K562 (cell line): ENCODE data around the gene HSPB7. TPM values are rescaled to one million over a fixed set of nuclear protein-coding genes. Genes with fewer than 3 reads are reported as not detected.

Experiments
- ATAC-seq: fragments of 200-7000 bp; cut with Tn5 transposase; 3 replicates; pipeline ENCODE4 v1.9.1; 2020; ENCODE audit warnings: moderate library complexity
- BruUV-seq: library from RNA; stranded (reverse); fragments of 400-500 nt; replicated peaks from 2 replicates; lab custom pipeline; 2021; lab: Mats Ljungman, UMichigan
- CTCF ChIA-PET: fragments of 300-600 bp; formaldehyde crosslinking; extraction: SDS; loops from one replicate; lab custom pipeline; 2021; ENCODE audit warnings: low intra/inter-chr PET ratio; lab: Yijun Ruan, JAX
- POLR2A ChIA-PET: fragments of 300-600, 350-650 bp; sonication (Branson Sonifier 250); formaldehyde crosslinking; extraction: SDS; loops from one replicate; lab custom pipeline; 2021; ENCODE audit warnings: antibody characterized with exemption, inconsistent platforms; lab: Yijun Ruan, JAX
- DNase-seq, 4 experiments: peaks; one replicate each; pipeline versions ENCODE4 v3.0.0 to v3.0.0-alpha.2; 2011 to 2018; ENCODE audit warnings: low spot score in 3 of 4, mixed read lengths in 3 of 4; ENCODE audit errors: extremely low read depth in 1 of 4
- FAIRE-seq: peaks from 2 replicates; lab custom pipeline; 2011; peaks lifted over from hg19 to GRCh38; lab: Jason Lieb, UNC
- H2AFZ ChIP-seq: 2 replicates; pipeline ENCODE4 v1.6.0; 2011; ENCODE audit warnings: low read depth, low read length, control low read depth, inconsistent platforms
- H3K27ac ChIP-seq: fragments of 200-600 bp; 3 replicates; pipeline ENCODE4 v1.8.0; 2011; ENCODE audit warnings: low read depth, mild to moderate bottlenecking, control low read depth, inconsistent platforms, low read length, moderate library complexity, mixed read lengths; ENCODE audit errors: extremely low read depth
- H3K27me3 ChIP-seq, 2 experiments: fragments of 300-600 bp in 1 of 2; 2 replicates in 1 of 2; 3 replicates in 1 of 2; pipeline versions ENCODE4 v1.6.0 to v1.8.0; 2011; ENCODE audit warnings: inconsistent platforms in 2 of 2, low read length in 2 of 2, mild to moderate bottlenecking in 1 of 2, mixed read lengths in 1 of 2, moderate library complexity in 1 of 2; ENCODE audit not compliant: control insufficient read depth in 2 of 2, insufficient read depth in 2 of 2
- H3K36me3 ChIP-seq: fragments of 300-600 bp; 3 replicates; pipeline ENCODE4 v1.8.0; 2011; ENCODE audit warnings: mild to moderate bottlenecking, low read length, inconsistent platforms; ENCODE audit not compliant: control insufficient read depth, insufficient read depth
- H3K4me1 ChIP-seq, 2 experiments: fragments of 200-600 bp in 1 of 2; replicated peaks in 1 of 2; 2 replicates in 1 of 2; 3 replicates in 1 of 2; pipeline versions ENCODE4 v1.5.1 to v1.8.0; 2011; ENCODE audit warnings: inconsistent platforms in 2 of 2, low read length in 2 of 2, mild to moderate bottlenecking in 1 of 2, mixed read lengths in 1 of 2, moderate library complexity in 1 of 2; ENCODE audit not compliant: control insufficient read depth in 2 of 2, insufficient read depth in 2 of 2
- H3K4me2 ChIP-seq: 2 replicates; pipeline ENCODE4 v1.6.1; 2011; ENCODE audit warnings: low read length, control low read depth, inconsistent platforms, mixed read lengths; ENCODE audit not compliant: insufficient read depth
- H3K4me3 ChIP-seq: fragments of 200-600 bp; sonication (generic), shearing (Covaris generic); 2 replicates; pipeline ENCODE4 v1.5.1; 2016; ENCODE audit warnings: control low read depth, inconsistent platforms
- H3K79me2 ChIP-seq: fragments of 200-600 bp; 3 replicates; pipeline ENCODE4 v1.8.0; 2011; ENCODE audit warnings: low read length, inconsistent platforms; ENCODE audit not compliant: control insufficient read depth, insufficient read depth
- H3K9ac ChIP-seq, 2 experiments: 2 replicates each; pipeline versions ENCODE4 v1.6.0 to v1.6.1; 2011; ENCODE audit warnings: low read depth in 2 of 2, low read length in 2 of 2, control low read depth in 1 of 2, inconsistent platforms in 1 of 2, mild to moderate bottlenecking in 1 of 2, mixed read lengths in 1 of 2; ENCODE audit not compliant: insufficient read depth in 1 of 2
- H3K9me1 ChIP-seq: one replicate; pipeline ENCODE4 v1.6.0; 2011; ENCODE audit warnings: inconsistent platforms, mild to moderate bottlenecking, low read length, moderate library complexity; ENCODE audit not compliant: control insufficient read depth, insufficient read depth
- H3K9me3 ChIP-seq: replicated peaks from 2 replicates; pipeline ENCODE4 v1.5.1; 2011; ENCODE audit warnings: low read depth, low read length, inconsistent platforms; ENCODE audit not compliant: control insufficient read depth, insufficient read depth
- H4K20me1 ChIP-seq: replicated peaks from 2 replicates; pipeline ENCODE4 v1.6.1; 2011; ENCODE audit warnings: low read length, inconsistent platforms, mixed read lengths; ENCODE audit not compliant: control insufficient read depth, insufficient read depth
- CBFB ChIP-seq: sonication (generic); formaldehyde crosslinking; IDR thresholded peaks from 2 replicates; pipeline ENCODE4 v1.4.0; 2020; ENCODE audit warnings: mild to moderate bottlenecking, missing genetic modification reagents
- NFATC3 ChIP-seq: fragments of 450-650 bp; IDR thresholded peaks from 2 replicates; pipeline ENCODE4 v1.6.1; 2017; ENCODE audit warnings: mild to moderate bottlenecking
- STAT5B ChIP-seq: fragments of 250-450 bp; sonication (Bioruptor Pico); IDR thresholded peaks from 2 replicates; pipeline ENCODE4 v1.8.0; 2021; ENCODE audit warnings: mild to moderate bottlenecking, inconsistent platforms
- THRAP3 ChIP-seq: fragments of 450-650 bp; IDR thresholded peaks from 2 replicates; pipeline ENCODE4 v1.6.1; 2016; ENCODE audit warnings: mild to moderate bottlenecking, inconsistent platforms, borderline replicate concordance
- YY1 ChIP-seq, 3 experiments: IDR thresholded peaks; 2 replicates each; pipeline ENCODE4 v1.6.1; 2011; ENCODE audit warnings: low read length in 2 of 3, mild to moderate bottlenecking in 2 of 3, moderate library complexity in 2 of 3, borderline replicate concordance in 1 of 3, control low read depth in 1 of 3, low read depth in 1 of 3; ENCODE audit not compliant: insufficient read depth in 3 of 3, insufficient replicate concordance in 2 of 3, control insufficient read depth in 1 of 3, insufficient read length in 1 of 3; ENCODE audit errors: extremely low read depth in 1 of 3
- ZKSCAN3 ChIP-seq: fragments of 250-450 bp; sonication (Bioruptor Pico); IDR thresholded peaks from 2 replicates; pipeline ENCODE4 v1.4.0; 2020
- ZNF699 ChIP-seq: fragments of 250-450 bp; sonication (Bioruptor Pico); IDR thresholded peaks from 2 replicates; pipeline ENCODE4 v1.8.0; 2021; ENCODE audit warnings: mild to moderate bottlenecking, moderate library complexity; ENCODE audit not compliant: insufficient replicate concordance
- WGBS: fragments of 100-300 bp; shearing (Covaris generic); methylation state at CpG from one replicate; pipeline ENCODE4 v1.1.6; 2016; ENCODE audit warnings: low coverage, mixed read lengths; ENCODE audit not compliant: insufficient coverage; ENCODE audit errors: missing lambda C conversion rate; 5-methylcytosine and 5-hydroxymethylcytosine counted together
- in situ Hi-C: fragments of 300-500 bp; cut with MboI; formaldehyde crosslinking; loops from 4 replicates; pipeline ENCODE4 v1.15.0; 2018; ENCODE audit warnings: inconsistent platforms, mixed read lengths
- intact Hi-C: fragments of 100-400 bp; cut with micrococcal nuclease; formaldehyde crosslinking; loops from 2 replicates; pipeline ENCODE4 v1.14.2; 2022
- polyA plus RNA-seq, 8 experiments: library from polyadenylated mRNA; depleted of rRNA in 4 of 8; stranded (reverse) in 5 of 8; unstranded in 3 of 8; fragments of >200 nt; fragmentation: Nextera tagmentation in 2 of 8; fragmentation: Illumina TruSeq in 1 of 8; extraction: Ambion mirVana in 2 of 8; extraction: Trizol in 1 of 8; gene quantifications; 2 replicates each; pipeline versions ENCODE4 v1.2.1 to v1.2.3, GENCODE V29; 2011 to 2014; ENCODE audit warnings: inconsistent platforms in 1 of 8, missing spikeins in 1 of 8
- total RNA-seq, 7 experiments: library from RNA; depleted of rRNA in 6 of 7; stranded (reverse); fragments of >200 nt in 6 of 7; fragmentation: Illumina TruSeq in 2 of 7; extraction: Trizol in 2 of 7; gene quantifications; 2 replicates each; pipeline versions ENCODE4 v1.2.1 to v1.2.3, GENCODE V29; 2011 to 2021; ENCODE audit warnings: low replicate concordance in 1 of 7
- TF ChIP-seq, protein P1 (sequence below): fragments of 450-650 bp; formaldehyde crosslinking; IDR thresholded peaks from 2 replicates; pipeline ENCODE4 v1.4.0; 2022; ENCODE audit warnings: missing genetic modification characterization
- TF ChIP-seq, protein P2 (sequence below): fragments of 450-650 bp; formaldehyde crosslinking; conservative IDR thresholded peaks from 2 replicates; pipeline ENCODE4 v1.4.0; 2022; ENCODE audit warnings: mild to moderate bottlenecking, missing genetic modification characterization
- TF ChIP-seq, protein P3 (sequence below): fragments of 450-650 bp; formaldehyde crosslinking; IDR thresholded peaks from 2 replicates; pipeline ENCODE4 v1.4.0; 2022; ENCODE audit warnings: missing genetic modification characterization

The HSPB7 gene
- total and polyA plus RNA-seq, 9 of the 15 experiments (the other 6 are each of a cell fraction or from before 2014, with no cell fraction given), result 0.05 to 0.19 (median 0.07) TPM; not detected in 6

DNA sequence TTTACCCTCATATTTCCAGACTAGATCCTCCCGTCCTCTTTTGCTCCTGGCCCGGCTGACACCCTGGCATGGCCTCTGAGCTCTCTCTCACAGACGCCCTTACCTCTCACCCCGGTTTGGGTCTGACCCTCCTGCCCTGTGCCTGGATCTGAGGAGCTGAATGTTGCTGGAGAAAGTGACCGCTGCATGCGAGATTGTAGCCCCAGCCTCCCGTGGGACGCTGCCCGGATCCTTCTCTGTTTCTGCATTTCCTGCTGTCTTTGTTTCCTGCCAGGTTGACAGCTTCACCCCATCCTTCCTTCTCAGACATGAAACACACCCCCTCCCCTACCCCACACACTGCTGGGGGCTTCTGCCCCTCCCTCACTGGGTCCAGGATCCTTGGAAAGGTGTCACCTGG lies 46.1 kb upstream of the HSPB7 start:
- ChIA-PET POLR2A (interaction anchor here (0.6 to 0.7 kb wide), 2 partner anchors 8 to 328 kb away, joined by 3 read pairs; no protein-coding TSS in a partner anchor), CTCF (no interaction called here)
- FAIRE-seq (no peak), DNase-seq (no peak), ATAC-seq (no peak)
- in situ Hi-C loops (loop anchor here (10.0 kb wide), 1 partner anchor 49 kb away; the partner anchor contains the start of gene HSPB7), intact Hi-C loops (no loop called here)
- Histone ChIP-seq H3K4me3 (no peak overlapping the region), H3K79me2 (no peaks in the 10 kb centered on the region), H3K4me1 (peaks cover 0 to 17% of the 10 kb centered on the region in 2 experiments; a peak in 2 of 5 replicates), H3K9me3 (no peaks in the 10 kb centered on the region), H3K9me1 (no peaks in the 10 kb centered on the region), H3K4me2 (no peak overlapping the region), H2AFZ (no peak overlapping the region), H3K27me3 (peaks cover 14 to 62% of the 10 kb centered on the region in 2 experiments), H4K20me1 (peaks cover 10% of the 10 kb centered on the region; the same call in 1 of the 2 replicates), H3K9ac (peak overlapping the region in 1 of 2 experiments; percentile 48; a peak in 1 of 4 replicates), H3K27ac (no peak overlapping the region), H3K36me3 (no peaks in the 10 kb centered on the region)
- 17% methylated on average over 9 of the region's 9 CpGs for WGBS
- TF ChIP-seq YY1 (IDR thresholded peaks at IDR 0.05; ENCODE audit: borderline replicate concordance in 1 of 3, control insufficient read depth in 1 of 3, extremely low read depth in 1 of 3, insufficient read depth in 3 of 3, insufficient read length in 1 of 3, insufficient replicate concordance in 2 of 3, low read depth in 1 of 3, low read length in 2 of 3) (no peak), ZKSCAN3 (no peak), ZNF699 (CRISPR knock-in tag) (no peak), THRAP3 (no peak), STAT5B (no peak), NFATC3 (no peak), CBFB (CRISPR knock-in tag) (no peak)
- TF ChIP-seq, protein P1, sequence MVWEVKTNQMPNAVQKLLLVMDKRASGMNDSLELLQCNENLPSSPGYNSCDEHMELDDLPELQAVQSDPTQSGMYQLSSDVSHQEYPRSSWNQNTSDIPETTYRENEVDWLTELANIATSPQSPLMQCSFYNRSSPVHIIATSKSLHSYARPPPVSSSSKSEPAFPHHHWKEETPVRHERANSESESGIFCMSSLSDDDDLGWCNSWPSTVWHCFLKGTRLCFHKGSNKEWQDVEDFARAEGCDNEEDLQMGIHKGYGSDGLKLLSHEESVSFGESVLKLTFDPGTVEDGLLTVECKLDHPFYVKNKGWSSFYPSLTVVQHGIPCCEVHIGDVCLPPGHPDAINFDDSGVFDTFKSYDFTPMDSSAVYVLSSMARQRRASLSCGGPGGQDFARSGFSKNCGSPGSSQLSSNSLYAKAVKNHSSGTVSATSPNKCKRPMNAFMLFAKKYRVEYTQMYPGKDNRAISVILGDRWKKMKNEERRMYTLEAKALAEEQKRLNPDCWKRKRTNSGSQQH (CRISPR knock-in tag), result no peak
- TF ChIP-seq, protein P2, sequence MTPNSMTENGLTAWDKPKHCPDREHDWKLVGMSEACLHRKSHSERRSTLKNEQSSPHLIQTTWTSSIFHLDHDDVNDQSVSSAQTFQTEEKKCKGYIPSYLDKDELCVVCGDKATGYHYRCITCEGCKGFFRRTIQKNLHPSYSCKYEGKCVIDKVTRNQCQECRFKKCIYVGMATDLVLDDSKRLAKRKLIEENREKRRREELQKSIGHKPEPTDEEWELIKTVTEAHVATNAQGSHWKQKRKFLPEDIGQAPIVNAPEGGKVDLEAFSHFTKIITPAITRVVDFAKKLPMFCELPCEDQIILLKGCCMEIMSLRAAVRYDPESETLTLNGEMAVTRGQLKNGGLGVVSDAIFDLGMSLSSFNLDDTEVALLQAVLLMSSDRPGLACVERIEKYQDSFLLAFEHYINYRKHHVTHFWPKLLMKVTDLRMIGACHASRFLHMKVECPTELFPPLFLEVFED (CRISPR knock-in tag), result no peak
- TF ChIP-seq, protein P3, sequence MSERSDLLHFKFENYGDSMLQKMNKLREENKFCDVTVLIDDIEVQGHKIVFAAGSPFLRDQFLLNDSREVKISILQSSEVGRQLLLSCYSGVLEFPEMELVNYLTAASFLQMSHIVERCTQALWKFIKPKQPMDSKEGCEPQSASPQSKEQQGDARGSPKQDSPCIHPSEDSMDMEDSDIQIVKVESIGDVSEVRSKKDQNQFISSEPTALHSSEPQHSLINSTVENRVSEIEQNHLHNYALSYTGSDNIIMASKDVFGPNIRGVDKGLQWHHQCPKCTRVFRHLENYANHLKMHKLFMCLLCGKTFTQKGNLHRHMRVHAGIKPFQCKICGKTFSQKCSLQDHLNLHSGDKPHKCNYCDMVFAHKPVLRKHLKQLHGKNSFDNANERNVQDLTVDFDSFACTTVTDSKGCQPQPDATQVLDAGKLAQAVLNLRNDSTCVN, result no peak
- BruUV-seq, result no TSS peak
